GM12891 (cell line): Measurements from ENCODE around the gene TLN1.
A peak's percentile ranks its signal among the peaks of the same experiment; 100 is the strongest.

Source experiments
- DNase-seq: peaks from one replicate; pipeline ENCODE4 v3.0.0; 2011; ENCODE audit warnings: low spot score; ENCODE audit not compliant: insufficient read length
- FAIRE-seq: peaks from 2 replicates; lab custom pipeline; 2011; peaks lifted over from hg19 to GRCh38; lab: Jason Lieb, UNC
- PAX5 ChIP-seq: IDR thresholded peaks from 2 replicates; pipeline ENCODE4 v1.6.1; 2011; ENCODE audit warnings: low read length, moderate library complexity, mild to moderate bottlenecking; ENCODE audit not compliant: insufficient read depth, severe bottlenecking
- POLR2A ChIP-seq: IDR thresholded peaks from 2 replicates; pipeline ENCODE4 v1.6.1; 2011; ENCODE audit warnings: low read depth, low read length, control low read depth
- POLR2AphosphoS5 ChIP-seq: IDR thresholded peaks from 2 replicates; pipeline ENCODE4 v1.6.1; 2011; ENCODE audit warnings: low read depth, low read length, control low read depth
- POU2F2 ChIP-seq: IDR thresholded peaks from 2 replicates; pipeline ENCODE4 v1.6.1; 2011; ENCODE audit warnings: low read depth, mild to moderate bottlenecking, control low read depth, low read length, moderate library complexity
- SPI1 ChIP-seq: IDR thresholded peaks from 2 replicates; pipeline ENCODE4 v1.6.1; 2011; ENCODE audit warnings: low read depth, low read length, control low read depth
- TAF1 ChIP-seq: IDR thresholded peaks from 2 replicates; pipeline ENCODE4 v1.6.1; 2011; ENCODE audit warnings: low read depth, low read length, control low read depth

Gene TLN1

GRCh38 chr9:35698231-35698630 is 33.8 kb downstream of the TLN1 start:
- no peak for FAIRE-seq
- no peak for TF ChIP-seq POU2F2
- no peak for DNase-seq

DNA sequence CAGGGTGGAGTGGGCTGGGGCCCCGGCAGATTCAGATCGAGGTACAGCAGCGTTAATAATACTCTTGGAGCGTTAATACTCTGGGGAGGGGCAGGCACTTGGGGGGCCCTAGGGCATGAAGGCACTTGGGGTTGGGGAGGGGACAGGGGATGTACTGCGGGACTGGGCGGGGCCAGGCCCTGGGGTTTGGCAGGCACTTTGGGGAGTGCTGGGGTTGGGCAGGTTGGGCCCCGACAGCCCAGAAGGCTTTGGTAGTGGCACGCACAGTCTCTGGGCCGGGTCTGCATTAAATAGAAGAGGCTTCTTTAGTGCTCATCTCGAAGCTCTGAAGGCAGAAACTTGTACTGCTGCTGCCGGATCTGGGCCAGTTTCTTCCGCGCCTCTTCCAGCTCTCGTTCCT is 34.5 kb downstream of the TLN1 start:
- FAIRE-seq (no peak), DNase-seq (no peak)
- TF ChIP-seq PAX5 (no peak), TAF1 (no peak), POLR2AphosphoS5 (no peak), SPI1 (no peak), POLR2A (no peak), POU2F2 (no peak)

DNA sequence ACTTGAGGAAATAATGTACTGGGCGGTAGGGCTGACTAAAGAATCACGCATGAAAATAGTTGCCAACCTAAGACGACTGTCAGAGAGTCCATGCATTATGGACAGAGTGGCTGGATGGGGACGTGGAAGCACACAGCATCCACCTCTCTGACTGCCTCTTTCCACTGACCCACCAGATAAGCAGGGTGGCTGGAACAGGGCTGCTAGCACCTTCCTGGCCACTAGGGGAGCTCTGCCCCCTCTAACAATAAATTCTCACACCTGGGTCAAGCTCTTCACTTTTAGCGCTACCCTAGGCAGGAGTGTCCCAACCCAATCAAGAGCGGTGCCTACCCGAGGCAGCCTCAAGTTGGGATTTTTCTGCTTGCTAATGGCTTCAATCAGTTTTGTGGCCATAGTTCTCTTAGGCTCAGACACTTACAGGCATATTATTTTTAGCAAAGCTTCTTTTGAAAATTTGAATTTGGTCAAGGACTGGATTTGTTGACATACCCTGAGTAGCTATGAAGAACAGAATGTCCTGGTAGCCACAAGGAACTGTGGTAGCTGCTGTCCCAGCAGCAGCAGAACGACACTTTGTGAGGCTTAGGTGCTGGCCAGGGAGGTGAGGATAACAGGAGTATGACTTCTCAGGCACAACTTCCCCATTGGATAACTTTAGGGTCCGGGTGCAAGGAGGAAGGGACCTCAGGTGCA is 35.3 kb downstream of the TLN1 start:
- DNase-seq, result peak; percentile 76
- FAIRE-seq, result peak; percentile 91
- TF ChIP-seq POLR2AphosphoS5 (no peak), TAF1 (no peak)

DNA sequence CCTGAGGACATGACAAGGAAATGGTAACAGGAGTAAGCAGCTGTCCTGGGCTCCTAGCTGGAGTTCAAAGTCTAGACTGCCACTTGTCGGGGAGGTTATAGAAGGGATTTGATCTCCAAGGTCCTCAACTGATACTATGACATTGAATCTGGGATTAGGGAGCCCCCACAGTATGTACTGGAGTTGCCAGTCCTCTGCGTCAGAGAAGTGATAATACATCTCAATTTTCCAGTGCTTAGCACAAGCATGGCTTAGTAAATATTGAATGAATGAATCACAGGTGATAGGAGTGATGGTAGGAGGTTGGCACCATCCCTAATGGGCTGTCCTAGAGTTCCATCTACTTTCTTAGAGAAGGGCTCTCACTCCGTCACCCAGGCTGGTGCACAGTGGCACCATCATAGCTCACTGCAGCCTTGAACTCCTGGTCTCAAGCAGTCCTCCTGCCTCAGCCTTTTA is 36.0 kb downstream of the TLN1 start:
- no peak for DNase-seq
- no peak for TF ChIP-seq POLR2AphosphoS5
- no peak for TF ChIP-seq POLR2A
- no peak for TF ChIP-seq SPI1
- no peak for TF ChIP-seq TAF1
- TF ChIP-seq PAX5, result no peak
- no peak for TF ChIP-seq POU2F2
- FAIRE-seq, result no peak

- TF ChIP-seq POLR2AphosphoS5 (no peak), PAX5 (no peak), TAF1 (no peak), POLR2A (no peak), SPI1 (no peak), POU2F2 (no peak)
- FAIRE-seq (no peak), DNase-seq (no peak)
Measured at GRCh38 chr9:35691757-35692301, 40.2 kb downstream of the TLN1 start.

DNA sequence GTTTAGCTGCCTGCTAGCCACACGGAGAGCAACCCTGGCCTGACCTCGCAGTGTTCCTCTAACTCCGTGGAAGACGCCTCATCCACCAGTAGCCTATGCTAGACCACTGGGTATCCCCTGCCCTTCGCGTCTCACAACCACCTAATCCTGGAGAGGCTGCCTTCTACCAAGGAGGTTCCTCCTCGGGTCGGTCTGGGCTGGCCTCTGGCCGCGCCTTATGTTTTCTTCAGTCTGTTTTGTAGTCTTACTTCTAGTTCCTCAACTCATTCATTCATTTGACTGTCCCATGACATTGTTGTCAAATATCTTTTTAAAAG is 40.7 kb downstream of the TLN1 start:
- DNase-seq (no peak), FAIRE-seq (no peak)
- TF ChIP-seq TAF1 (no peak), POU2F2 (no peak), POLR2AphosphoS5 (no peak), POLR2A (no peak), PAX5 (no peak)

GRCh38 chr9:35690614-35691333 is 41.2 kb downstream of the TLN1 start:
- no peak for TF ChIP-seq TAF1
- TF ChIP-seq POU2F2, result no peak
- TF ChIP-seq POLR2A, result no peak
- no peak for TF ChIP-seq PAX5
- TF ChIP-seq SPI1, result no peak
- no peak for TF ChIP-seq POLR2AphosphoS5
- FAIRE-seq, result peak; percentile 66
- DNase-seq, result peak; percentile 54

DNA sequence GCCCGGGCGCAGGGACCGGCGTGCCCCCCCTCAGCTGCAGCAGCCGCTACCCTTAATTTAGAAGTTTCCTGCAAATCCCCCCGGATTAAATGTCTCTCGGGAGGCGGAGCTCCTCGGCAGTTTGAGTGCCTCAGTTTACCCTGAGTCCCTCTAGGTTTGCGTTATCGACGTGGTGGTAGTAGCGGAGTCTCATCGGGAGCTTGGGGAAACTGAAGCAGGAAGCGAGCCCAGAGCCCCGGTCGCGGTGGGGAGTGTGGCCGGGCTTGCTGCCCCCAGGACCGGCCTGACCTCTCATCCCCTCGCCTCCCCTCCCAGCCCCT is 41.7 kb downstream of the TLN1 start:
- TF ChIP-seq POLR2A (no peak), SPI1 (no peak), POU2F2 (no peak), TAF1 (no peak), POLR2AphosphoS5 (no peak), PAX5 (no peak)
- peak; percentile 63 for FAIRE-seq
- DNase-seq, result no peak

GRCh38 chr9:35689542-35690293 is 42.3 kb downstream of the TLN1 start, which contains the start of gene TPM2:
TSS of gene TPM2 (minus strand) at chr9:35689925. CDS start at chr9:35689817, 108 bp downstream.
- 0 out of 2 replicates have a peak, but pooled peaks have one; percentile 48 for TF ChIP-seq POLR2AphosphoS5
- TF ChIP-seq TAF1, result no peak
- no peak for TF ChIP-seq SPI1
- TF ChIP-seq POLR2A, result peak; percentile 44; the same call in 1 of the 2 replicates
- FAIRE-seq, result no peak

More at GRCh38 chr9:35689542-35690293, 42.3 kb downstream of the TLN1 start, which contains the start of gene TPM2:
- peak; percentile 53 for DNase-seq
